ENCODE measurements around the gene FABP2.

DNA sequence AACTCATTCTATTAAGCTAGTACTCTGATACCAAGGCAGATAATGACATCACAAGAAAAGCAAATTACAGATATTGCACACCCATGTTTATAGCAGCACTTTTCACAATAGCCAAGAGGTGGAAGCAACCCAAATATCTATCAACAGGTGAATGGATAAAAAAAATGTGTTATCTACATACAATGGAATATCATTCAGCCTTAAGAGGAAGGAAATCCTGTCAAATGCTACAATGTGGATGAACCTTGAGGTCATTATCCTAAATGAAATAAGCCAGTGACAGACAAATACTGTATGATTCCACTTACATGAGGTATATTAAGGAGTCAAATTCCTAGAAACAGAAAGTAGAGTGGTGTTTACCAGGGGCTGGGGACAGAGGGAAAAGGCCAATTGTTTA is 14.3 kb downstream of the FABP2 start:
- TF ChIP-seq POLR2AphosphoS5 (IDR thresholded peaks at IDR 0.05) (no peak), MXI1 (conservative IDR thresholded peaks at IDR 0.05; ENCODE audit: poor library complexity, severe bottlenecking) (no peak)
- TF ChIP-seq, protein P1, sequence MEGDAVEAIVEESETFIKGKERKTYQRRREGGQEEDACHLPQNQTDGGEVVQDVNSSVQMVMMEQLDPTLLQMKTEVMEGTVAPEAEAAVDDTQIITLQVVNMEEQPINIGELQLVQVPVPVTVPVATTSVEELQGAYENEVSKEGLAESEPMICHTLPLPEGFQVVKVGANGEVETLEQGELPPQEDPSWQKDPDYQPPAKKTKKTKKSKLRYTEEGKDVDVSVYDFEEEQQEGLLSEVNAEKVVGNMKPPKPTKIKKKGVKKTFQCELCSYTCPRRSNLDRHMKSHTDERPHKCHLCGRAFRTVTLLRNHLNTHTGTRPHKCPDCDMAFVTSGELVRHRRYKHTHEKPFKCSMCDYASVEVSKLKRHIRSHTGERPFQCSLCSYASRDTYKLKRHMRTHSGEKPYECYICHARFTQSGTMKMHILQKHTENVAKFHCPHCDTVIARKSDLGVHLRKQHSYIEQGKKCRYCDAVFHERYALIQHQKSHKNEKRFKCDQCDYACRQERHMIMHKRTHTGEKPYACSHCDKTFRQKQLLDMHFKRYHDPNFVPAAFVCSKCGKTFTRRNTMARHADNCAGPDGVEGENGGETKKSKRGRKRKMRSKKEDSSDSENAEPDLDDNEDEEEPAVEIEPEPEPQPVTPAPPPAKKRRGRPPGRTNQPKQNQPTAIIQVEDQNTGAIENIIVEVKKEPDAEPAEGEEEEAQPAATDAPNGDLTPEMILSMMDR (IDR thresholded peaks at IDR 0.05; ENCODE audit: poor library complexity, severe bottlenecking), result no peak
